Measurements from ENCODE around the gene DMXL2.
"Not testable (repeated sequence)": the region's sequence is repeated elsewhere in the genome, so short reads cannot be mapped to it uniquely, and the experiment has no call there.

DMXL2 gene

DNA sequence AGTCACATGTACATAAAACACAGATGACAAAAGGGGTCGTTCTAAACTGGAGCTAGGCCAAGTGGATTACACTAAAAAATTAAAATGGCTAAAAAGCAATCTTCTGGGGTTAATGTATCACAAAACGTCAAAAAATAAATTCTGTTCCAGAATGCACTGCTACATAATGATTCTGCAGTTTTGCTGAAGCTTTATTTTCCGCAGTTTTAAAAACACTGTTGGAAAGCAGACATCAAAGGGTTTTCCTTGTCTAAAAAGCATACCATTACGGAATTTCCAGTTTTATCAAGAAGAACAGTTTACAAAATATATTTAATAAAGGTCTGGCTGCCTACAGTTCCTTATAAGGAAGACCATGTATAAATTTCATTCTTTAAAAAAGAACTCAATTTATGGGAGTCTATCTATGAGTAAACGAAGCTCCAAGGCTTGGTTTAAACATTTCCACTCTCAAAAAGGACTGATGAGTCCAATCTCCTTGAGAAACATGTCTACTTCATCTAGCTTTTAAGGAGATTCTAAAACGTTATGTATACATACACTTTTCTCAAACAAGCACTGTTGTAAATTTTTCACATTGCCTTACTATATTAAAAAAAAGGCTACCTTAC lies 1.3 kb downstream of the DMXL2 start:
- DNase-seq, result peak; percentile 4

DNA sequence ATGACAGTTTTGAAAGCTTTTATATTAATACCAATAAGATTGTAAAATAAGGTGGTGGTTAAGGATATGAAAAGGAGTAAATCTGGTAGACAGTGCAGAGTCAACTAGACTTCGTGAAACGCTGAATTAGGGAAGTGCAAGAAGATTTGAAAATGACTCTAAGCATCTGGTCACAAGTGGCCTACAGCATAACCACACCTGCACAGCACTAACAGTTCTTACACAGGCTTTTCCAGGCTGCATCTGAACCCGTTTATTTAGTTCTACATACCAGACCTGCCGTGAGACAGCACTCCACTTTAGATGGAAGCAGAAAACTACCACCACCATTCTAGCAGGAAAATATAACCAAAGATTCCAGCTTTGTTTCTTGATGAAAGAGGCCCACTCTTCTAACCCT lies 1.9 kb downstream of the DMXL2 start:
- DNase-seq, result no peak

DNA sequence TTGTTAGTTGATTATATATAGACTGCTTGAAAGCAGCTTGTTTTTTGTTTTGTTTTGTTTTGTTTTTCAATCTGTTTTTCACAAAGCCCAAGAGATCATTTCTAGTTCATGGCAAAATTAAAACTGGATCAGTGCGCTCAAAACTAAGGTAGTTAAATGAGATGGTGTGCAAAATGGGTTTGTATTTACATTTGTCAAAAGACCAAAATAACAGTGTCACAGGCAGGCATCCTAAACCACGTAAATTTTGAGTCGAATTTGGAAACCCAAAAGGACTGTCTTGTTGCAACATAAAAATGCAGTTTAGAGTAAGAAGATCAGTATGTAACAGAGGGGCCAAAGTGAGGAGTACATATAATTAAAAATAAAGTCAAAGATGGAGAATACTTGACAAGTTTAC lies 2.4 kb downstream of the DMXL2 start:
- DNase-seq, result no peak

DNA sequence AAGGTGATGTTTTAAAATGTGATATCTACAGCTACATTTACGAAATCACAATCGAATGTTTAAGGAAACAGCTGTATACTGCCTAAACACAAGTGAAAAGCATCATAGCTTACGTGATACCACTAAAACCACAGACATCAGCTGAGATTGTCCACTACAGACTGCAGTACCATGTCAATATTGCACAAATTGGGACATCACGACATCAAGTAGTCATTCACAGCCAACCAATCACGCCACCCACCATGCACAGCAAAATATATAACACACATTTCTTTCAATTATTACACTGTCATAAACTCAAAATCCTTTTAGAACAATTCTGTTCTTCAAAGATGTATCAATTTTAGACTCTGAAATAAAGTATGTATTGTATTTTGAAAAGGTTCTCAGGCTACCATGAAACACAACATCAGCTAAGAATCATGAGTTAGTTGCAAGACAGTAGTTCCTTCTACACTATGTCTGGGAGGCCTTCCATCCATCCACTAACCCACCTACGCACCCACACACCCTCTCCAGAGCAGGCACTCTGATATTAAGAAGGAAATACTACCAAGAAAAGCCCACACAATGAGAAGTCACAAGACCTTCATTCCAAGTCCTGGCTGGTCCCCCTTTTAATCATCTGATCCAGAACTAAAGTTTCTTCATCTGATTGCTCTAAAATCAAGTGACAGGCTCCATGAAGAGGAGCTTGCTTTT lies 3.1 kb downstream of the DMXL2 start:
- no peak for DNase-seq

DNA sequence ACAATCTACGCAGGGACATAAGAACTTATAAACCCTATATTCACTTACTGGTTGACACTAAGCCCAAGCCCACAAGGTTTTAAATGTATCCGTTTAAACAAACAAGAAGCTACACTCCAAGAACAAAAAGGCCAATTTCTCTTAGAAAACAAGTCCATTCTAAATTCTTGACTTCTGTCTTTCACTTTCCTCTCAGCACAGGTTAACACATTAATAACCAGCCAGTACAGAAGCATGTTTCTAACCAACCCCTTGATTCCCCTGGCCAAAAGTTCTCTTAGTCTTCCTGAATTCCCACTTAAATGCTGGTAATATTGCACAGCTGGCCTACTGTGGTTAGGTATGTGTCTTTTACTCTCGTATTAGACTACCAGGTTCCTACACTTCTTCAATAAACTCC lies 4.7 kb downstream of the DMXL2 start:
- DNase-seq, result no peak

DNA sequence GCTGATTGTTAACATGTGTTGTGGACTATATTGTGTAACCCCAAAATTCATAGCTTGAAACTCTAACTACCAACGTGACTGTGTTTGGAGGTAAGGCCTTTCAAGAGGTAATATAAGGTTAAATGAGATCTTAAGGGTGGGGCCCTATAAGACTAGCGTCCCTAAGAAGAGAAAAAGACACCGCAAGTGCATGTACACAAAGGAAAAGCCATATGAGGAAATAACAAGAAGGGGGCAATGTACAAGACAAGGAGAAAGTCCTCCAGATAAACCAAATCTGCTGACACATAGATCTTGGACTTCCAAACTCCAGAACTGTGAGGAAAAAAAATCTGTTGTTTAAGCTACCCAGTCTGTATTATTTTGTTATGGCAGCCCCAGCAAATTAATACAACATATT lies 8.6 kb downstream of the DMXL2 start:
- no peak for DNase-seq

DNA sequence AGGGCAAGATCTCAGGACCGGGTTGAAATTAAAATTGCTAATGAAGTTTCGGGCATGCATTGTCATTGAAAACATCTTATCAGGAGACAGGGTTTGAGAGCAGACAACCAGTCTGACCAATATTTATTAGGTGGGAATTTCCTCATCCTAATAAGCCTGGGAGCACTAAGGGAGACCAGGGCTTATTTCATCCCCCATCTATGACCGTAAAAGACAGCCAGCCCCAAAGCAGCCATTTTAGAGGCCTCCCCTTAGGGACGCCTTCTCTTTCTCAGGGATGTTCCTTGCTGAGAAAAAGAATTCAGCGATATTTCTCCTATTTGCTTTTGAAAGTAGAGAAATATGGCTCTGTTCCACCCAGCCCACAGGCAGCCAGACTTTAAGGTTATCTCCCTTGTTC lies 9.9 kb downstream of the DMXL2 start:
- not testable (repeated sequence) for DNase-seq

DNA sequence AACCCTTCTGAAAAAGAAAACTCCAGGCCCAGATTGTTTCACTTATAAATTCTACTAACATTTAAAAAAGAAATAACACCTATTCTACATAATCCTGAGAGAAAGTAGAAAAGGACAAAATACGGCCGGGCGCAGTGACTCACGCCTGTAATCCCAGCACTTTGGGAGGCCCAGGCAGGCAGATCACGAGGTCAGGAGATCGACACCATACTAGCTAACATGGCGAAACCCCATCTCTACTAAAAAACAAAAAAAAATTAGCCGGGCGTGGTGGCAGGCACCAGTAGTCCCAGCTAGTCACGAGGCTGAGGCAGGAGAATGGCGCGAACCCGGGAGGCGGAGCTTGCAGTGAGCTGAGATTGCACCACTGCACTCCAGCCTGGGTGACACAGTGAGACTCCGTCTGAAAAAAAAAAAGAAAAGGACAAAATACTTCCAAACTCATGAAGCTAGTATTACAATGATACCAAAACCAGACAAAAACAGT lies 19.1 kb downstream of the DMXL2 start:
- not testable (repeated sequence) for DNase-seq

DNA sequence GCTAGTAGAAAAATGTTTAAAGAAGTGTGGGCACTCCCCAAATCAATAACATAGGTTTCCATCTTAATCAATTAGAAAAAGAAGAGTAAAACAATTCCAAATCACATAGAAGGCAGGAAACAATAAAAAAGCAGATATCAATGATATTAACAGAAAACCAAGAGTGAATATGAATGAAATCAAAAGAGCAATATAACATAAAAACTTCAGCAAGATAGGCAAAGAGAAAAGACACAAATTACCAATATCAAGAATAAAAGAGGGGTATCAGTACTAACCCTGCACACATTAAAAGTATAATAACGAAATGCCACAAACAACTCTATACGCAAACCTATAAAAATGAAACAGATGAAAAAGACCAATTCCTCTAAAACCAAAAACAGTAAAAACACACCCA lies 19.6 kb downstream of the DMXL2 start:
- no peak for DNase-seq

DNA sequence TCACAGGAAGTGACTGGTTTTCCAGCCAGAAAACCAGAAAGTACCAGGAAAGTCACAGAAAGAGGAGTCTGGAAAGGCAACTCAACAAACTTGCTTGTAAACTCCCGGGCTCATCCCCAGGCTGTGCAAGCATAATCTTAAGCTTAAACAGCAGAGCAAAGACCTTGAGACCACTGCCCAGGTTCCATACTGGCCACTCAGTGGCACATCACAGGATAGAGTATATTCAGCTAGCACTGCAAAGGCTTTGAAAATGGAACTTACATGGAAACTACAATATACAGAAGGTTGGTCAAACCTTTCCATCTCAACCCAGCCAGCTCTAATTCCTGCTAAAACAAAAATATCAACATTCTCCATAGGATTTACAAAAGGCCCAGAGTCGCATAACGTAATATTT lies 20.1 kb downstream of the DMXL2 start:
- DNase-seq, result no peak

DNA sequence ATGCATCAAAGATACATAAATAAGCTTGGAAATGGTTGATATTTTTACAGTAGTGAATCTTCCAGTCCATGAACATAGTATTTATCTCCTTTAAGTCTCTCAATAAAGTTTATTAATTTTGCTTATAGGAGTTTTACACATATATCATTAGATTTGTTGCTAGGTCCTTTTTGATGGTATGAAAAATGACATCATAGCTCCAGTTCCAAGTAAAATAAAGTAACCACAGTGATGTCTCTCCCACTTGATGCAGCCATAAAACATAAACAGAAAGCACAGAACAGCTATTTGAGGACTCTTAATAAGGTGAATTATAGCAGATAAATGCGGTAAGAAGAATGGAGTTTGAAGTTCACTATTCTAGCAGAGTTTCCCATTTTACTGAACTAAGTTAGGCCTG lies 20.8 kb downstream of the DMXL2 start:
- DNase-seq, result no peak

DNA sequence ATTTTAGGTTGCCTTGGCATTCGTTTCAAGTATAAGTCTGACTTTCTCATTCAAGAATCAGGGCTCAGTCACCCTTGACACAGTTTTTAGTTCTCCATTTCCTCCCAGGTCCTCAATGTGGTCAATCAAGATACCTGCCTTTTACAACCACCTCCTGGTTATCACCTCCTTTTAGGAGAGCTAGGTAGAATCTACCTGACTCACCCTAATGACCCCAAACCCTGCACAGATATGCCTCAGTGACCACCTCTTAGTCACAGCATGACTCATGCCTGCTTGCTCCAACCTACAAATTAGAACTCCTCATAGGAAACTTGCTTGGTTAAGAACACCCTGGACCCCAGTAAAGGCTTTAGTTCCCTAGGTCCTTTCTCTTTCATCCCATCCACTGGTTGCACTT lies 22.5 kb downstream of the DMXL2 start:
- peak; percentile 20 for DNase-seq

DNA sequence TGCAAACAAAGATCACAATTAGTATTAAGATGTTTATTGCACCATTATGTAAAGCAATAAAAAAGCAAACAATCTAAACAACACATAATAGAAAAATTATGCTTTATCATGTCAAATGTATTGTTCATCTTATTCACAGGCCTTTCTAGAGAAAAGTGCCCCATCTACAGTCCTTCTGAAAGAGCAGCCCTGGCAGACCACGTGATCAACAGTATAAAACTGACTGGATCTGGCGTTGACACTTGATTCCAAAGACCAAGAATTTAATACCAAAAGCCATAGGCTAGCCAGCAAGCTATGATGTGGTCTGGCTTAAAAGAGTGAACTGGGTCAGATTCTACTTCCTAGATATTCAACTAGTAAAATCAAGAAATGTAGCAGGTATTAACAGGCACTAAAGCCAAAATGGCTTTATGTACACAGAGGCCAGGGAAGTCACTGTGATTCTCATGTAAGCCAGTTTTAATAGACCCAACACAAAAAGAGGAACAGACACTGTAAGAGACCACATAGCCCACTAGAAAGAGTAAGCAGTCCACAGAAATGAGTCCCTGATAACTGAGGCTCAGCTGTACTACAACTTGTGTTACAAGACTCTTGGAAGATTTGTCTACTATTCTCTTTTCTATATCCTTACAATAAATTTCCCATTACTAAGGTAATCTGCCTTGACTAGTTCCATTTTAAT lies 32.5 kb downstream of the DMXL2 start:
- DNase-seq, result no peak

DNA sequence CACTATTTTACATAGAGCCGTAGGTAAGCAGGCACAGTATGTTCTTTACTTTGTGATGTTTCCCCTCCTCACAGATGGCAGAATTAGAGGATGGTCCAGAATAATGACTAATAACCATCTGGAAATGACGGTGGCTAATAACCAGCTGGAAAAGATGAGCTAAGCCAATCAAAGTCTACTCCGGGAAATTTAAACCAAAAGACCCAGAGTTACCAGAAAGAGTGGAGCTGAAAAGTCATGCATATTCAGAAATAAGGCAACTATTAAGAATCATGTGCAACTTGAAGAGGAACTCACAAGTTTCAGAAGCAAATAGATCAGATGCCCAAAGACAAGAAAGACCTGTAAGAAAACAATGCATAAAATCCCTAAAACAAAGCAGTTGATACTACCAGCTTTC lies 33.6 kb downstream of the DMXL2 start:
- no peak for DNase-seq

DNA sequence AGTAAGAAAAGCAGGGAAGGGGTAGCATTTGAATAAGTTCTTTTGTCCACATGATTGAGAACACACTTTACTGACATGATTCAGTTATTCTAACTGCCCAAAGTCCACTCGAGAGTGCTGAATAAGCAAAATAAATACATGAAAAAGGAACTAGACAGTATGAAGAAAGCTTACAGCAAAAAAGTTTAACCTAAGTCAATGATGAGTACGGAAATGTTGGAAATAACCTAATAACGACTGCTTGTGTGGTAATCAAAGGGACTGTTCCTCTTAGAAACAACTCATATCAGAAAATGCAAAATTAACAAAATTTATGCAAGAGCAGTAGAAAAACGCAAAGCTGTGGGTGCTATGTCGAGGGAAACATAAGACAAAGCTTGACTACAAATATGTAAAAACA lies 36.6 kb downstream of the DMXL2 start:
- no peak for DNase-seq

DNA sequence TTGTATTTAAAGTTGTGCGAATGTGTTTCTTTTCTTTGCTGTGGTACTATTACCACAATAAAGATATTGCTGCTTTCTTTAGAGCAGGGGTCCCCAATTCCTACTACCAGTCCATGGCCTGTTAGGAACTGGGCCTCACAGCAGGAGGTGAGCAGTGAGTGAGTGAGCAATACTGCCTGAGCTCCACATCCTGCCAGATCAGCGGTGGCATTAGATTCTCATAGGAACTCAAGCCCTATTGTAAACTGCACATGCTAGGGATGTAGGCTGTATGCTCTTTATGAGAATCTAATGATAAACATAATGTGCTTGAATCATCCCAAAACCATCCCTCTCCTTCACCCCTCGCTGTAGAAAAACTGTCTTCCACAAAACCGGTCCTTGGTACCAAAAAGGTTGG lies 41.6 kb downstream of the DMXL2 start:
- DNase-seq, result no peak

DNA sequence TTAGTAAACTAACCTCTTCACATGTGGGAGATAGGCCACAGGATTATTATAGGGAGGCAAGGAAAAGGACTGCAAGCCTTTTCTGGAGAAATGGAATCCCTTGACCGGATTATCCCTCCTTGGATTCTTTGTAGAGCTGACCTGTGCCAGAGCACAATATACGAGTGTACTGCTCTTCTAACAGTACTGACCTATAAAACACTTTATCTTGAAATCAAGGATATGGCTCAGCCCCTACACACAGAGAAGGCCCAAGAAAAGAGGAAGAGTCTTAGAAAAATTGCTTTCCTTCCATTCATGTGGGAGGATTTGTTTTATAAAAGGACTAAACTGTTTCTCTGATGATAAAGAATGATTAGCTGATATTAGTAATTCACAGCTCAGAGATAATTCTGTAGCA lies 42.2 kb downstream of the DMXL2 start:
- no peak for DNase-seq

DNA sequence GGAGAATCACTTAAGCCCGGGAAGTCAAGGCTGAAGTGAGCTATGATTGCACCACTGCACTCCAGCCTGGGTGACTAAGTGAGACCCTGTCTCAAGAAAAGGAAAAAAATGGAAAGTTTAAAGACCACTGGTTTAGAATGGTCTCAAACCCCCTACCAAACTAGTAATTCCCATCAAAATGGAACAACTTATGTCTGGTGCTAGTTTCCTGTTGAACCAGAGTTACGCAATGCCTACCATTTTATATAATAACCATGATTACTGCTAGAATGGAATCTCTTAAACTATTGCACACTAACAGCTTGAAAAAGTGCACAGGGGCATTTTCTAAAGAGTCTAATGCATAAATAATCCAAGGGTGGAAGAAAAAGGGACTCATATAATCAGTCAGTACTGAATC lies 43.6 kb downstream of the DMXL2 start:
- no peak for DNase-seq

DNA sequence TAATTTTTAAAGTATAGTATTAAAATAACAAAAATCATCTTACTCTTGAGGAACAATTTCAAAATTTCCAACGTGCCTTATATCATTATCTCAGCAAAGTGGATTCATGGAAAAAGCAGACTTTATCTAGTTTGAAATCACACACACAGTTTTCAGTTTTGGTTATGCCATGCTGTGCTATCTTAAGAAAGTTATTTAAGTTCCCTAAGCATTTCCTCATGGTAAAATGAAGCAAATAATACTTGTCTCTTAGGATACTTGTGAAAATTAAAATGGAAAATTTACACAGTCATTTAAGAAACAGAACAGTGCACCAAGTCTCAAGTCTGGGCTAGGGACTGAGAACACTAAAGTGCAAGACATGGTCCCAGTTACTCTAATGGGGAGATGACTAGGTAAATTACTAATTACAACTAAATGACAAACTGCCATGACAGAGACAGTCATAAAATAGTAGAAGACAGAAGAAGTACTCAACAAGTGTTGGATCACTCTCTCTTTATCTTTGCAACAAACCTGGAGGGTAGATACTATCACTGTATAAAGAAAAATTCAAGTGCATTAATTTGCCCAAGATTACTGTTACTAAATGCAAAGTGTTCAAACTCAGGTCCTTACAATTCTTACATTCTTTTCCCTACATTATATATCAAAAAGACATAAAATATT lies 44.8 kb downstream of the DMXL2 start:
- no peak for DNase-seq

DNA sequence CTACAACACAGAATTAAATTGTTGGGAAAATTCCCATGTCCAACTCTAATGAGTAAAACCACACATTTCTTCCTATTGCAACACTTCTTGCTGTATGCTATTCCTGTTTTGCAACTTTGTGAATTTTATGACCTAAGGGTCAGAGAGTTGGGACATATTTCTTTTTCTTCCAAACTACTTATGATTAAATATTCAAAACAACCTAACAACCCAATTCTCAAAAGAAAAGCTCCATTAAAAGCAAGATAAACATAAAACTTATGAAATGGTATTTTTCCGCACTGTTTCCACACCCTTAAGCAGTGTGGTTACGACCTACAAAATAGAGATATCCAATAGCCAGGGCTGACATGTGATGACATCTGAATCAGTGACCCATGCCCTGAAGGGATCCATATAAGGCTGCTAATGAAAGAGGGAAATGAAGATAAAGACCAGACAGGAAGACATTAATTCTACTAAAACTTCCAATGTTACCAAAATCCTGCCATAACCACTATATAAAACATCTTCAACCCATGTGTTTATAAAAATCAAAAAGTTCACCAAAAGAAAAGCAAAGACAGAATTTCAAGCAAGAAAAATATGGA lies 45.6 kb downstream of the DMXL2 start:
- DNase-seq, result peak; percentile 25

DNA sequence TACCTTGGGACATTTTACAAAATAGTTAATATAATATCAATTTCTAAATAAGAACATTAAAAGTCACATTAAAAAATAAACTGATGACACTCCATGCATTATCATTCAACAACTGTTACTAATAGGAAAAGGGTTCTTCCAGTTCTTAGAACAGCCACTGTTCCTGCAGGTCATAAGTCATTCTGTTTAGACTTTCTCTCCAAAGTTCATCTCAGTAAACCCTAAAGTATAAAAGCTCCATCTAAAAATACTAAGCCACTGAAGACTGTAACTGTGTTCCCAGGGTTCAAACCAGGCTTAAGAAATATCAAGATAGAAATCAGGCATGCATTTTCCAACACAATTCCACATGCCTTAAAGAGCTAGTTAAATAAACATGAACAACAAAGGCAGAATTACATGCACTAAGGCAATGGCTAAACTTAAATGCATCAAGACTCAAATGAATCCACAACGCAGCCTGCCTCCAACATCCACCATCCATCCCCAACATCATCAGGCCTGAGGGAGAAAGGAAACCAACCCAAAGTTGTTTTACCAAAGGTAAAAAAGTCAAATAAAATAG lies 46.2 kb downstream of the DMXL2 start:
- no peak for DNase-seq

DNA sequence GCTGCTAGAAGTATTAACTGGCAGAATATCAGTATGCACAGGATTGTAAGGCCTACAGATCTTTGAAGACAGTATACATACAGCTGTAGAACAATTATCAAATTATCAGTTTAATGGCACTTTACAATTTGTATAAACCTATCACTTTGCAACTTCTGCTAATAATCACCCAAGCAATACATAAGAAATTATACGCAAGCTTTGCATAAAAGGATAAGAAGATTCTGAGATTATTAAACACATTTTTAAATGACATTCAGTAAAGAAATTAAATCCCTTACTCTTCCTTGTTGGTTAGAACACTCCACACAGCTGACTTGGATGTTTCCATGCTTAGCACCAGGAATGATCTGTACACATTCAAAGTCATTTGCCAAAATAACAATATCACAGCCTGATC lies 46.8 kb downstream of the DMXL2 start:
- no peak for DNase-seq

DNA sequence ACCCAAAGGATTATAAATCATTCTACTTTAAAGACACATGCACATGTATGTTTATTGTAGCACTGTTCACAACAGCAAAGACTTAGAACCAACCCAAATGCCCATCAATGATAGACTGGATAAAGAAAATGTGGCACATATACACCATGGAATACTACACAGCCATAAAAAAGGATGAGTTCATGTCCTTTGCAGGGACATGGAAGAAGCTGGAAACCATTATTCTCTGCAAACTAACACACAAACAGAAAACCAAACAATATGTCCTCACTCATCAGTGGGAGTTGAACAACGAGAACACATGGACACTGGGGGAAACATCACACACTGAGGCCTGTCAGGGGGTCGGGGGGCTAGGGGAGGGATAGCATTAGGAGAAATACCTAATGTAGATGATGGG lies 49.2 kb downstream of the DMXL2 start:
- DNase-seq, result not testable (repeated sequence)

All from EL (cell line).